Vagina (tissue), 2 donors: Measurements from ENCODE around the gene PKM. TPM values are rescaled to one million over a fixed set of nuclear protein-coding genes. Genes with fewer than 3 reads are reported as not detected.

Experiments
- DNase-seq, 2 donors: peaks; one replicate each; pipeline ENCODE4 v3.0.0-alpha.2; 2017; ENCODE audit errors: extremely low spot score in 2 of 2
- H3K27ac ChIP-seq: fragments of 200-600 bp; sonication (generic); one replicate; pipeline ENCODE4 v1.5.1; 2019
- H3K27me3 ChIP-seq: fragments of 200-600 bp; sonication (generic); one replicate; pipeline ENCODE4 v1.5.1; 2019
- H3K36me3 ChIP-seq, 2 donors: fragments of 200-600 bp; sonication (generic); one replicate each; pipeline ENCODE4 v1.5.1; 2017 to 2019
- H3K4me1 ChIP-seq: fragments of 200-600 bp; sonication (generic); one replicate; pipeline ENCODE4 v1.5.1; 2019
- H3K4me3 ChIP-seq, 2 donors: fragments of 200-600 bp; sonication (generic); 1 replicate in 1 of 2; 2 replicates in 1 of 2; pipeline ENCODE4 v1.5.1; 2016 to 2019
- H3K9me3 ChIP-seq: fragments of 200-600 bp; sonication (generic); one replicate; pipeline ENCODE4 v1.5.1; 2019
- CTCF ChIP-seq, 3 experiments: fragments of 450-650 bp in 2 of 3; fragments of 200-600 bp in 1 of 3; sonication (generic) in 1 of 3; IDR thresholded peaks; one replicate each; pipeline ENCODE4 v1.5.1; 2017 to 2019; ENCODE audit warnings: antibody characterized with exemption in 3 of 3, mild to moderate bottlenecking in 2 of 3, moderate library complexity in 2 of 3
- POLR2A ChIP-seq, 2 donors: fragments of 450-650 bp; IDR thresholded peaks; one replicate each; pipeline ENCODE4 v1.6.1; 2017; ENCODE audit warnings: antibody characterized with exemption in 2 of 2, mild to moderate bottlenecking in 2 of 2, moderate library complexity in 2 of 2
- POLR2AphosphoS5 ChIP-seq, 2 donors: sonication (generic); formaldehyde crosslinking; IDR thresholded peaks; one replicate each; pipeline ENCODE4 v1.9.0; 2017; ENCODE audit warnings: antibody characterized with exemption in 2 of 2, mild to moderate bottlenecking in 2 of 2, low read depth in 1 of 2; ENCODE audit not compliant: insufficient read depth in 1 of 2
- intact Hi-C: fragments of 100-400 bp; cut with DNase I; formaldehyde crosslinking; loops from one replicate; pipeline ENCODE4 v1.15.1; 2023
- total RNA-seq: library from RNA; depleted of rRNA; stranded (reverse); fragments of >200 nt; gene quantifications from one replicate; pipeline ENCODE4 v1.2.3, GENCODE V29; 2016

Gene PKM
- total RNA-seq, 1 donor from 2014 or later, result 484 TPM

DNA sequence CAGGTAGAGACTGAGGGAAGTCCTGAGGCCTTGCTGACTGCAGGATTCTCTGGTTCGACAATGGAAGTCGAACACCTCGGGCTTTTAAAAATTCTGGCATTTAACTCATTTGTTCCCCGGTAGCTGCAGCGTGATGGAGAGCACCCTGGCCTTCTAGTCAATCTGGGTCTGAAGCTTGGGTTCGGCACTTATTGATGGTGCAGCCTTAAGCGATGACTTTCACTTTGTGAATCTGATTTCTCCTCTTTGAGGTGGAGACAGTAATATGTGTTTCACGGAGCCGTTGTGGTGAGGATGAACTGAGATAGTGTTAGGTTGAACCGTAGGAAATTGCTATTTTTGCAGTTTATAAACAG, 42.0 kb upstream of the PKM start:
- TF ChIP-seq POLR2AphosphoS5 (IDR thresholded peaks at IDR 0.05; ENCODE audit: insufficient read depth in 1 of 2, low read depth in 1 of 2) (no peak), POLR2A (IDR thresholded peaks at IDR 0.05) (no peak), CTCF (IDR thresholded peaks at IDR 0.05) (peak in 1 of 3 experiments; percentile 6)
- Histone ChIP-seq H3K27me3 (no peaks in the 10 kb centered on the region), H3K4me3 (peak overlapping the region; percentile 84 to 86), H3K4me1 (peaks cover 39% of the 10 kb centered on the region), H3K36me3 (peaks cover 0 to 3% of the 10 kb centered on the region in 2 donors), H3K27ac (peak overlapping the region; percentile 73), H3K9me3 (no peaks in the 10 kb centered on the region)
- DNase-seq, result no peak
- intact Hi-C loops, result loop anchor here (5.0 to 10.0 kb wide), 2 partner anchors 41 to 68 kb away; partner anchors contain the start of gene PKM

DNA sequence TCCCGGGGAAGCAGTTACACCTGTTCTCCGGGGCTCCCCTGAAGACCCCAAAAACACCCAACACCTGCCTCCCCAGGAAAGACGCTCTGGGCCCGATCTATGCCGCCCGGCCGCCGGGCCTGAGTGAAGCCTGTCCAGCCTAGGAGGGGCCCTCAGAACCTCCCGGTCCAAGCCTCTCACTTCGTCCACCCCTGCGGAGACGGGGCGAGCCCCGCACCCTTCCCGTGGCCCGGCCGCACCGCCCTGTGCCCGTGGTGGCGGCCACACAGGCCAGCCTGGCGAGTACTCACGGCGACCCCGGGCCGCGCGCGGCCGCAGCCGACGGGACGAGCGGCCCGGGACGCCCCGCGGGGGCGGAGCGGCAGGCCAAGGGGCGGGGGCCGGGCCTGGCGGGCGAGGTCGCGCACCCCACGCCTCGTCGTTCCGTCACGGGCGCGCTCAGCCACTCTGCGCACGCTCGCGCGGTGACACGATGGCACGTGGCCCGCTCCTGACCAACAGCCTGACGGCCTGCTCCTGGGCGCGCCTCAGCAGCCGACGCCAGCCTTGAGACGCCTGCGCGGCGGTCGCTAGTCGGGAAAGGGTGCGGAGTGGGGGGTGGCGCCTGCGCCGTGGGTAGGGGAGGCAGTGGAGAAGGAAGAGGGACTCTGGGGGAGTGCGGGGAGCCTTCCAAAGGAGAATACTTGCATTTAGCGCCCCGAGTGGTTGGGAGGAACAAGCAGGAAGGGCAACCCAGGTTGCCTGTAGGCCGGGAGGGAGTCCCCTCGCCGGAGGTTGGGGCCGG, 41.4 kb upstream of the PKM start, which contains the start of gene PARP6:
PARP6 (minus strand) TSS at position 342 of the 784 bp plus-strand sequence. CDS start 5,077 bp downstream, outside the sequence.
- Histone ChIP-seq H3K27me3 (no peaks in the 10 kb centered on the region), H3K27ac (peak within 1 kb of the TSS; percentile 91), H3K36me3 (peaks cover 0 to 9% of the 10 kb centered on the region in 2 donors), H3K4me3 (peak within 1 kb of the TSS; percentile 84 to 86), H3K4me1 (peaks cover 39% of the 10 kb centered on the region), H3K9me3 (no peaks in the 10 kb centered on the region)
- peak in 1 of 2 donors; percentile 99 for DNase-seq
- TF ChIP-seq POLR2A (IDR thresholded peaks at IDR 0.05) (peak in 1 of 2 donors; percentile 46), POLR2AphosphoS5 (IDR thresholded peaks at IDR 0.05; ENCODE audit: insufficient read depth in 1 of 2, low read depth in 1 of 2) (peak; percentile 90 to 92), CTCF (IDR thresholded peaks at IDR 0.05) (peak; percentile 54 to 86 (median 70))
- intact Hi-C loops, result loop anchor here (5.0 to 10.0 kb wide), 2 partner anchors 40 to 68 kb away; partner anchors contain the start of gene PKM

DNA sequence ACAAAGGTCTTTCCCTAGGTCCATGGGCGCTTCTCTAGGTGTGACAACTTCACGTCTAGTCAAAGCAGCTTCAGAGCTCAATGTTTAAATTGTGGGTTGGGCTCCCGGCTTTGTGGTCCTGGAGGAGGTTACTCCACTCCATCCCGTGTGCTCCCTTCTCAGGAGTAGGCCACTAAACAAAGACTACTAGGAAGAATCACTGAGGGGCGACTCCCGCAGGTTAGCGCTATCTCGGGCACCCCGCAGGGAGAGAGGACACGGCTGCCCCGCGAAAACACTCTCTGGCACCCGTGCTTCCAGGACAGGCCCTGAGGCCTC, 40.9 kb upstream of the PKM start:
- DNase-seq, result no peak
- Histone ChIP-seq H3K4me1 (peaks cover 39% of the 10 kb centered on the region), H3K27me3 (no peaks in the 10 kb centered on the region), H3K4me3 (peak overlapping the region; percentile 84 to 86), H3K27ac (peak overlapping the region; percentile 91), H3K9me3 (no peaks in the 10 kb centered on the region), H3K36me3 (peaks cover 0 to 14% of the 10 kb centered on the region in 2 donors)
- TF ChIP-seq POLR2A (IDR thresholded peaks at IDR 0.05) (no peak), POLR2AphosphoS5 (IDR thresholded peaks at IDR 0.05; ENCODE audit: insufficient read depth in 1 of 2, low read depth in 1 of 2) (no peak), CTCF (IDR thresholded peaks at IDR 0.05) (no peak)
- intact Hi-C loops, result loop anchor here (5.0 to 10.0 kb wide), 2 partner anchors 40 to 67 kb away; partner anchors contain the start of gene PKM

DNA sequence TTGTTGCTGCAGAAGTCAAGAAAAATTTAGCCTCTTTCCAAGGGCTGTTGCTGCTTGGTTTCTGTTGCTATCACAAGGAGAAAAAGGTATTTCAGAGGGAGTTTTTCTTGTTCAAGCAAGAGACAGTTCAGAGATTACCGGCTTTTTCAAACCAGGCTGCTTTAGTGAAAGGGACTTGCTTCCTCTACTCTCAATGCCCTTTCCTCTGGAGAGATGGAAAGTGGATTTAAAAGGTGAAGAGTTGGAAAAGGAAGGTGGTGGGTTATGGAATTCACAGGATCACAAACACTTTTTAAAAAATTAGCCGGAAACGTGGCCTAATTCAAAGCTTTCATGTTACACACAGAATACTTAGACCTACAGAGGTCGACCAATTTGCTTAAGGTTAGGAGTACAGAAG, 40.2 kb upstream of the PKM start:
- H3K4me3 ChIP-seq, result peak overlapping the region; percentile 84 to 86
- intact Hi-C loops, result loop anchor here (5.0 to 10.0 kb wide), 2 partner anchors 39 to 66 kb away; partner anchors contain the start of gene PKM
- H3K27me3 ChIP-seq, result no peaks in the 10 kb centered on the region
- H3K9me3 ChIP-seq, result no peaks in the 10 kb centered on the region
- TF ChIP-seq POLR2A (IDR thresholded peaks at IDR 0.05) (no peak), CTCF (IDR thresholded peaks at IDR 0.05) (no peak)
- DNase-seq, result no peak
- H3K36me3 ChIP-seq, result peaks cover 0 to 20% of the 10 kb centered on the region in 2 donors
- H3K4me1 ChIP-seq, result peaks cover 39% of the 10 kb centered on the region
- H3K27ac ChIP-seq, result no peak overlapping the region

DNA sequence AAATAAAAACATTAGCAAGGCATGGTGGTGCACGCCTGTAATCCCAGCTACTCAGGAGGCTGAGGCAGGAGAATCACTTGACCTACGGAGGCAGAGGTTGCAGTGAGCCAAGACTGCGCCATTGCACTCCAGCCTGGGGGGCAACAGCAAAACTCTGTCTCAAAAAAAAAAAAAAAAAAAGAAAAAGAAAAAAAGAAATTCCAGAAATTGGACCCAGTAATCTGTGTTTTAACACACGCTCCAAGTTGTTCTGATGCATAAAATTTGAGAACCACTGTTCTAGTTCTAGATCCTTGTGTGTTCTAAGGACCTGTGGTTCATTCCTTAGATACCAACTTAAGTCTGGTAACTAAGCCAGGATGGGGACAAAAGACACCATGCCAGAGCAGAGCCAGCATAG, 38.7 kb upstream of the PKM start:
- no peak for TF ChIP-seq POLR2AphosphoS5 (IDR thresholded peaks at IDR 0.05; ENCODE audit: insufficient read depth in 1 of 2, low read depth in 1 of 2)
- no peak for TF ChIP-seq POLR2A (IDR thresholded peaks at IDR 0.05)
- TF ChIP-seq CTCF (IDR thresholded peaks at IDR 0.05), result no peak
- intact Hi-C loops, result loop anchor here (5.0 to 10.0 kb wide), 2 partner anchors 37 to 65 kb away; partner anchors contain the start of gene PKM
- Histone ChIP-seq H3K27me3 (no peaks in the 10 kb centered on the region), H3K36me3 (peaks cover 0 to 35% of the 10 kb centered on the region in 2 donors), H3K27ac (no peak overlapping the region), H3K9me3 (no peaks in the 10 kb centered on the region), H3K4me3 (no peak overlapping the region), H3K4me1 (peaks cover 39% of the 10 kb centered on the region)
- DNase-seq, result no peak
